IMR-90 (cell line): ENCODE measurements around the gene L3MBTL2. TPM values are rescaled to one million over a fixed set of nuclear protein-coding genes. Genes with fewer than 3 reads are reported as not detected.

Experiments used
- ATAC-seq: fragments of 200-7000 bp; cut with Tn5 transposase; 2 replicates; pipeline ENCODE4 v1.9.1; 2020; ENCODE audit warnings: low read depth, mild to moderate bottlenecking, moderate library complexity
- BruUV-seq: library from RNA; stranded (reverse); fragments of 400-500 nt; replicated peaks from 2 replicates; lab custom pipeline; 2021; lab: Mats Ljungman, UMichigan
- CTCF ChIA-PET: fragments of 300-600 bp; formaldehyde crosslinking; extraction: SDS; loops from one replicate; lab custom pipeline; 2021; ENCODE audit warnings: antibody characterized with exemption; lab: Yijun Ruan, JAX
- POLR2A ChIA-PET: fragments of 300-600 bp; sonication (Branson Sonifier 250); formaldehyde crosslinking; loops from one replicate; lab custom pipeline; 2022; ENCODE audit warnings: antibody characterized with exemption; ENCODE audit not compliant: unreplicated experiment; lab: Charles Lee
- DNase-seq: peaks from one replicate; pipeline ENCODE4 v3.0.0; 2013
- H2AFZ ChIP-seq: replicated peaks from 2 replicates; pipeline ENCODE3; 2013; ENCODE audit warnings: low read length, mild to moderate bottlenecking; ENCODE audit not compliant: poor library complexity
- H2AK5ac ChIP-seq: 2 replicates; pipeline ENCODE4 v1.6.1; 2013; ENCODE audit warnings: low read depth, low read length, inconsistent platforms
- H2AK9ac ChIP-seq: replicated peaks from 2 replicates; pipeline ENCODE3; 2013; ENCODE audit warnings: mild to moderate bottlenecking, low read depth, low read length, moderate library complexity; ENCODE audit not compliant: poor library complexity
- H2BK120ac ChIP-seq: 2 replicates; pipeline ENCODE4 v1.6.1; 2013; ENCODE audit warnings: low read depth, low read length, inconsistent platforms
- H2BK15ac ChIP-seq: 3 replicates; pipeline ENCODE4 v1.6.1; 2013; ENCODE audit warnings: low read depth, low read length, inconsistent platforms
- H2BK20ac ChIP-seq: 2 replicates; pipeline ENCODE4 v1.6.1; 2013; ENCODE audit warnings: low read depth, mild to moderate bottlenecking, inconsistent platforms, low read length, moderate library complexity
- H2BK5ac ChIP-seq: 2 replicates; pipeline ENCODE4 v1.6.1; 2013; ENCODE audit warnings: mild to moderate bottlenecking, low read depth, low read length, inconsistent platforms; ENCODE audit not compliant: poor library complexity, severe bottlenecking
- H3K14ac ChIP-seq: replicated peaks from 2 replicates; pipeline ENCODE4 v1.6.1; 2013; ENCODE audit warnings: low read depth, low read length, inconsistent platforms
- H3K18ac ChIP-seq: 2 replicates; pipeline ENCODE4 v1.6.1; 2013; ENCODE audit warnings: low read depth, low read length, control low read depth
- H3K23ac ChIP-seq: 2 replicates; pipeline ENCODE4 v1.6.1; 2013; ENCODE audit warnings: low read depth, low read length, inconsistent platforms
- H3K27ac ChIP-seq: 2 replicates; pipeline ENCODE4 v1.5.1; 2013; ENCODE audit warnings: mild to moderate bottlenecking, control low read depth, low read length; ENCODE audit not compliant: insufficient read depth
- H3K27me3 ChIP-seq: 2 replicates; pipeline ENCODE4 v1.6.1; 2013; ENCODE audit warnings: low read length; ENCODE audit not compliant: control insufficient read depth, insufficient read depth
- H3K36me3 ChIP-seq: 2 replicates; pipeline ENCODE4 v1.6.1; 2013; ENCODE audit warnings: low read length, mixed read lengths; ENCODE audit not compliant: control insufficient read depth, insufficient read depth
- H3K4ac ChIP-seq: 2 replicates; pipeline ENCODE4 v1.6.1; 2013; ENCODE audit warnings: low read depth, low read length, inconsistent platforms
- H3K4me1 ChIP-seq: 2 replicates; pipeline ENCODE4 v1.6.1; 2013; ENCODE audit warnings: low read length, mixed read lengths; ENCODE audit not compliant: control insufficient read depth, insufficient read depth
- H3K4me2 ChIP-seq: 2 replicates; pipeline ENCODE4 v1.6.1; 2013; ENCODE audit warnings: low read depth, mild to moderate bottlenecking, control low read depth, low read length, moderate library complexity
- H3K4me3 ChIP-seq: 2 replicates; pipeline ENCODE4 v1.5.1; 2013; ENCODE audit warnings: low read depth, mild to moderate bottlenecking, control low read depth, low read length, moderate library complexity; ENCODE audit not compliant: insufficient read depth
- H3K56ac ChIP-seq: 2 replicates; pipeline ENCODE4 v1.6.1; 2013; ENCODE audit warnings: low read length, inconsistent platforms; ENCODE audit not compliant: insufficient read depth; ENCODE audit errors: extremely low read depth
- H3K79me1 ChIP-seq, 2 experiments: 2 replicates each; pipeline ENCODE4 v1.6.1; 2013; ENCODE audit warnings: low read length in 2 of 2, inconsistent platforms in 1 of 2, low read depth in 1 of 2
- H3K9ac ChIP-seq: 2 replicates; pipeline ENCODE4 v1.6.1; 2013; ENCODE audit warnings: low read depth, low read length, control low read depth
- H3K9me1 ChIP-seq: 2 replicates; pipeline ENCODE4 v1.6.1; 2013; ENCODE audit warnings: low read length, inconsistent platforms; ENCODE audit not compliant: insufficient read depth
- H3K9me3 ChIP-seq: 2 replicates; pipeline ENCODE4 v1.6.1; 2013; ENCODE audit warnings: low read length; ENCODE audit not compliant: control insufficient read depth, insufficient read depth
- H4K20me1 ChIP-seq: 2 replicates; pipeline ENCODE4 v1.6.1; 2013; ENCODE audit warnings: low read length, inconsistent platforms; ENCODE audit not compliant: insufficient read depth
- H4K5ac ChIP-seq: 2 replicates; pipeline ENCODE4 v1.6.1; 2013; ENCODE audit warnings: mild to moderate bottlenecking, low read depth, low read length, control low read depth
- H4K8ac ChIP-seq, 2 experiments: 2 replicates each; pipeline ENCODE4 v1.6.1; 2013; ENCODE audit warnings: low read depth in 2 of 2, low read length in 2 of 2, control low read depth in 1 of 2, inconsistent platforms in 1 of 2
- H4K91ac ChIP-seq: 2 replicates; pipeline ENCODE4 v1.6.1; 2013; ENCODE audit warnings: low read depth, low read length, inconsistent platforms; ENCODE audit not compliant: insufficient read depth
- CEBPB ChIP-seq: IDR thresholded peaks from 2 replicates; pipeline ENCODE4 v1.6.1; 2012; ENCODE audit warnings: low read depth, low read length, improper control_type of control experiment
- CHD1 ChIP-seq: IDR thresholded peaks from 2 replicates; pipeline ENCODE4 v1.6.1; 2012; ENCODE audit warnings: low read depth, low read length, improper control_type of control experiment
- MAZ ChIP-seq: IDR thresholded peaks from 2 replicates; pipeline ENCODE4 v1.6.1; 2012; ENCODE audit warnings: low read depth, mild to moderate bottlenecking, low read length, improper control_type of control experiment, moderate library complexity, borderline replicate concordance
- NFE2L2 ChIP-seq: fragments of 150-350 bp; IDR thresholded peaks from 2 replicates; pipeline ENCODE4 v1.6.1; 2016; ENCODE audit warnings: low read depth, mild to moderate bottlenecking, low read length
- POLR2A ChIP-seq: IDR thresholded peaks from 2 replicates; pipeline ENCODE4 v1.6.1; 2012; ENCODE audit warnings: mild to moderate bottlenecking, low read depth, low read length
- RAD21 ChIP-seq: IDR thresholded peaks from 2 replicates; pipeline ENCODE4 v1.6.1; 2012; ENCODE audit warnings: low read length, improper control_type of control experiment
- RCOR1 ChIP-seq: IDR thresholded peaks from 2 replicates; pipeline ENCODE4 v1.6.1; 2012; ENCODE audit warnings: mild to moderate bottlenecking, low read length, improper control_type of control experiment; ENCODE audit not compliant: insufficient replicate concordance
- RFX5 ChIP-seq: IDR thresholded peaks from 2 replicates; pipeline ENCODE4 v1.8.0; 2012; ENCODE audit warnings: low read depth, mild to moderate bottlenecking, low read length, moderate library complexity
- SMC3 ChIP-seq: fragments of 150-350 bp; IDR thresholded peaks from 2 replicates; pipeline ENCODE4 v1.6.1; 2016; ENCODE audit warnings: low read depth, mild to moderate bottlenecking, antibody characterized with exemption, low read length, moderate library complexity
- WGBS, 2 experiments: methylation state at CpG; one replicate each; pipeline versions ENCODE4 v1.1.5 to v1.1.7; 2013; ENCODE audit warnings: missing lambda C conversion rate in 2 of 2; ENCODE audit not compliant: insufficient read length in 1 of 2; ENCODE audit errors: extremely low coverage in 2 of 2; 5-methylcytosine and 5-hydroxymethylcytosine counted together
- dilution Hi-C: fragments of 300-500 bp; cut with HindIII; formaldehyde crosslinking; loops from one replicate; pipeline ENCODE4 v1.14.3; 2018; ENCODE audit warnings: low sequenced_read_pairs; ENCODE audit not compliant: unreplicated experiment
- in situ Hi-C: fragments of 300-500 bp; cut with MboI; formaldehyde crosslinking; loops from 3 replicates; pipeline ENCODE4 v1.14.3; 2019; ENCODE audit warnings: low sequenced_read_pairs, inconsistent platforms, mixed read lengths
- intact Hi-C: fragments of 100-400 bp; cut with micrococcal nuclease; formaldehyde crosslinking; loops from 2 replicates; pipeline ENCODE4 v1.10.0; 2022
- polyA plus RNA-seq, 3 experiments: library from polyadenylated mRNA; depleted of rRNA; stranded (reverse); fragments of >200 nt; gene quantifications; 2 replicates each; pipeline ENCODE4 v1.2.3, GENCODE V29; 2012; ENCODE audit warnings: low replicate concordance in 1 of 3
- total RNA-seq: library from RNA; depleted of rRNA; stranded (reverse); fragments of >200 nt; gene quantifications from 2 replicates; pipeline ENCODE4 v1.2.3, GENCODE V29; 2012
- TF ChIP-seq, protein P1 (sequence below): fragments of 150-350 bp; IDR thresholded peaks from 2 replicates; pipeline ENCODE4 v1.6.1; 2016; ENCODE audit warnings: low read depth, mild to moderate bottlenecking, low read length, moderate library complexity, borderline replicate concordance
- TF ChIP-seq, protein P2 (sequence below): conservative IDR thresholded peaks from 2 replicates; pipeline ENCODE4 v1.5.1; 2012; ENCODE audit warnings: mild to moderate bottlenecking, low read depth, low read length, improper control_type of control experiment

L3MBTL2 gene
- total and polyA plus RNA-seq, 2 of the 4 experiments (the other 2 are of a cell fraction) = 20.6 to 25.1 TPM

DNA sequence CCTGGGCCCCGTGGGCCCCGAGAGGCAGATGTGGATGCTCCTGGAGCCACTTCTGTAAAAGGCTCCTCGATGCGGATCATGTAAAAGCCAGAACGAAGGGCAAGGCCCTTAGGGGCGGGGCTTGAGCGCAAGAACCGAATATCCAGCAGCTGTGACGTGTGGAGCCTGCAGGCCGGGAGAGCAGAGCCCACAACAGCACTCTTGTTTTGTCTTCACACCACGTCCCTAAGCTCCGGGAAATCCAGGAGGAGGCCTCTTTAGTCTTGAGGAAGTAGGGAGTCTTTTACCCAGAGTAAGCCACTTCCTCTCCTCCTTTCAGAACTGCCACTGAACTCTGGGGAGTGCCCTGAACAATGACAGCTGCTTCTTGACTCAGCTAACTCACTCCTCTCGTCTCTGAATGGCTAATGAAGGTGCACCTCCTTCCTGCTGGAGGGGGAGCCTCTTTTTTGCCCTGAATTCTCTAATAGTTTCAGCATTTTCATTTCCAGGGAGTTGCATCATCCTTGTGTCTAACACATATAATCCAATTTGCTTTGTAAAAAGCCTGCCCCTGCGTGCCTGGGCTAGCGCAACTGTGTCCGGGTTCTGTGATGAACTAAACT lies 12.5 kb downstream of the L3MBTL2 start:
- H2BK15ac ChIP-seq = peak overlapping the region; percentile 37; the same call in 2 of the 3 replicates
- peak overlapping the region; percentile 94 for H4K91ac ChIP-seq
- H3K4me2 ChIP-seq = peak overlapping the region; percentile 42
- DNase-seq (peak; percentile 92), ATAC-seq (peak; percentile 95)
- H2BK20ac ChIP-seq = peak overlapping the region; percentile 40
- peak overlapping the region; percentile 76 for H3K23ac ChIP-seq
- H2AFZ ChIP-seq = peak overlapping the region; percentile 88
- H3K14ac ChIP-seq = peak overlapping the region; percentile 90
- no peaks in the 10 kb centered on the region for H4K20me1 ChIP-seq
- peak overlapping the region; percentile 80 for H4K5ac ChIP-seq
- POLR2A ChIA-PET = interaction anchor here (0.6 kb wide), 1 partner anchor 918 kb away, joined by 3 read pairs; no protein-coding TSS in a partner anchor
- no peaks in the 10 kb centered on the region for H3K9me3 ChIP-seq
- peaks cover 21% of the 10 kb centered on the region for H3K9me1 ChIP-seq
- peak overlapping the region; percentile 33; the same call in 1 of the 2 replicates for H3K18ac ChIP-seq
- peak overlapping the region; percentile 70 for H2BK5ac ChIP-seq
- intact Hi-C loops (no loop called here), in situ Hi-C loops (no loop called here), dilution Hi-C loops (no loop called here)
- H3K79me1 ChIP-seq = peaks cover 7 to 28% of the 10 kb centered on the region in 2 experiments; a peak in 2 of 4 replicates
- peak overlapping the region; percentile 11; the same call in 1 of the 2 replicates for H3K4me3 ChIP-seq
- H3K27me3 ChIP-seq = no peaks in the 10 kb centered on the region
- H3K36me3 ChIP-seq = peaks cover 21% of the 10 kb centered on the region
- peak overlapping the region; percentile 73 for H3K56ac ChIP-seq
- H2AK5ac ChIP-seq = peak overlapping the region; percentile 33; the same call in 1 of the 2 replicates
- H2AK9ac ChIP-seq = peak overlapping the region; percentile 79
- H3K4ac ChIP-seq = peak overlapping the region; percentile 96
- H2BK120ac ChIP-seq = peak overlapping the region; percentile 77
- TF ChIP-seq RCOR1 (no peak), CEBPB (peak; percentile 98), MAZ (peak; percentile 23; the same call in 1 of the 2 replicates), POLR2A (peak; percentile 58; the same call in 1 of the 2 replicates), SMC3 (no peak), RAD21 (no peak), CHD1 (no peak), RFX5 (no peak), NFE2L2 (no peak; the same call in 1 of the 2 replicates)
- TF ChIP-seq, protein P1, sequence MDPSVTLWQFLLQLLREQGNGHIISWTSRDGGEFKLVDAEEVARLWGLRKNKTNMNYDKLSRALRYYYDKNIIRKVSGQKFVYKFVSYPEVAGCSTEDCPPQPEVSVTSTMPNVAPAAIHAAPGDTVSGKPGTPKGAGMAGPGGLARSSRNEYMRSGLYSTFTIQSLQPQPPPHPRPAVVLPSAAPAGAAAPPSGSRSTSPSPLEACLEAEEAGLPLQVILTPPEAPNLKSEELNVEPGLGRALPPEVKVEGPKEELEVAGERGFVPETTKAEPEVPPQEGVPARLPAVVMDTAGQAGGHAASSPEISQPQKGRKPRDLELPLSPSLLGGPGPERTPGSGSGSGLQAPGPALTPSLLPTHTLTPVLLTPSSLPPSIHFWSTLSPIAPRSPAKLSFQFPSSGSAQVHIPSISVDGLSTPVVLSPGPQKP = no peak
- TF ChIP-seq, protein P2, sequence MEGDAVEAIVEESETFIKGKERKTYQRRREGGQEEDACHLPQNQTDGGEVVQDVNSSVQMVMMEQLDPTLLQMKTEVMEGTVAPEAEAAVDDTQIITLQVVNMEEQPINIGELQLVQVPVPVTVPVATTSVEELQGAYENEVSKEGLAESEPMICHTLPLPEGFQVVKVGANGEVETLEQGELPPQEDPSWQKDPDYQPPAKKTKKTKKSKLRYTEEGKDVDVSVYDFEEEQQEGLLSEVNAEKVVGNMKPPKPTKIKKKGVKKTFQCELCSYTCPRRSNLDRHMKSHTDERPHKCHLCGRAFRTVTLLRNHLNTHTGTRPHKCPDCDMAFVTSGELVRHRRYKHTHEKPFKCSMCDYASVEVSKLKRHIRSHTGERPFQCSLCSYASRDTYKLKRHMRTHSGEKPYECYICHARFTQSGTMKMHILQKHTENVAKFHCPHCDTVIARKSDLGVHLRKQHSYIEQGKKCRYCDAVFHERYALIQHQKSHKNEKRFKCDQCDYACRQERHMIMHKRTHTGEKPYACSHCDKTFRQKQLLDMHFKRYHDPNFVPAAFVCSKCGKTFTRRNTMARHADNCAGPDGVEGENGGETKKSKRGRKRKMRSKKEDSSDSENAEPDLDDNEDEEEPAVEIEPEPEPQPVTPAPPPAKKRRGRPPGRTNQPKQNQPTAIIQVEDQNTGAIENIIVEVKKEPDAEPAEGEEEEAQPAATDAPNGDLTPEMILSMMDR = no peak
- BruUV-seq = no TSS peak
- 14% methylated on average over 4 of the region's 16 CpGs; no CpG with 5 or more reads in 1 of the 2 experiments for WGBS, 2 experiments
- peak overlapping the region; percentile 82 for H3K27ac ChIP-seq
- H3K9ac ChIP-seq = peak overlapping the region; percentile 47
- peaks cover 18% of the 10 kb centered on the region for H3K4me1 ChIP-seq
- CTCF ChIA-PET = interaction anchor here (0.6 kb wide), 1 partner anchor 52 kb away, joined by 3 read pairs; no protein-coding TSS in a partner anchor
- H4K8ac ChIP-seq = peak overlapping the region; percentile 34 to 91; a peak in 3 of 4 replicates
